IMR-90 (cell line): ENCODE data around the gene LILRB2. TPM values are rescaled to one million over a fixed set of nuclear protein-coding genes. Genes with fewer than 3 reads are reported as not detected.
A peak's percentile ranks its signal among the peaks of the same experiment; 100 is the strongest.

Experiments
- ATAC-seq: fragments of 200-7000 bp; cut with Tn5 transposase; 2 replicates; pipeline ENCODE4 v1.9.1; 2020; ENCODE audit warnings: low read depth, mild to moderate bottlenecking, moderate library complexity
- BruUV-seq: library from RNA; stranded (reverse); fragments of 400-500 nt; replicated peaks from 2 replicates; lab custom pipeline; 2021; lab: Mats Ljungman, UMichigan
- CTCF ChIA-PET: fragments of 300-600 bp; formaldehyde crosslinking; extraction: SDS; loops from one replicate; lab custom pipeline; 2021; ENCODE audit warnings: antibody characterized with exemption; lab: Yijun Ruan, JAX
- POLR2A ChIA-PET: fragments of 300-600 bp; sonication (Branson Sonifier 250); formaldehyde crosslinking; loops from one replicate; lab custom pipeline; 2022; ENCODE audit warnings: antibody characterized with exemption; ENCODE audit not compliant: unreplicated experiment; lab: Charles Lee
- DNase-seq: peaks from one replicate; pipeline ENCODE4 v3.0.0; 2013
- H2AFZ ChIP-seq: replicated peaks from 2 replicates; pipeline ENCODE3; 2013; ENCODE audit warnings: low read length, mild to moderate bottlenecking; ENCODE audit not compliant: poor library complexity
- H2AK5ac ChIP-seq: 2 replicates; pipeline ENCODE4 v1.6.1; 2013; ENCODE audit warnings: low read depth, low read length, inconsistent platforms
- H2AK9ac ChIP-seq: replicated peaks from 2 replicates; pipeline ENCODE3; 2013; ENCODE audit warnings: mild to moderate bottlenecking, low read depth, low read length, moderate library complexity; ENCODE audit not compliant: poor library complexity
- H2BK120ac ChIP-seq: 2 replicates; pipeline ENCODE4 v1.6.1; 2013; ENCODE audit warnings: low read depth, low read length, inconsistent platforms
- H2BK15ac ChIP-seq: 3 replicates; pipeline ENCODE4 v1.6.1; 2013; ENCODE audit warnings: low read depth, low read length, inconsistent platforms
- H2BK20ac ChIP-seq: 2 replicates; pipeline ENCODE4 v1.6.1; 2013; ENCODE audit warnings: low read depth, mild to moderate bottlenecking, inconsistent platforms, low read length, moderate library complexity
- H2BK5ac ChIP-seq: 2 replicates; pipeline ENCODE4 v1.6.1; 2013; ENCODE audit warnings: mild to moderate bottlenecking, low read depth, low read length, inconsistent platforms; ENCODE audit not compliant: poor library complexity, severe bottlenecking
- H3K14ac ChIP-seq: replicated peaks from 2 replicates; pipeline ENCODE4 v1.6.1; 2013; ENCODE audit warnings: low read depth, low read length, inconsistent platforms
- H3K18ac ChIP-seq: 2 replicates; pipeline ENCODE4 v1.6.1; 2013; ENCODE audit warnings: low read depth, low read length, control low read depth
- H3K23ac ChIP-seq: 2 replicates; pipeline ENCODE4 v1.6.1; 2013; ENCODE audit warnings: low read depth, low read length, inconsistent platforms
- H3K27ac ChIP-seq: 2 replicates; pipeline ENCODE4 v1.5.1; 2013; ENCODE audit warnings: mild to moderate bottlenecking, control low read depth, low read length; ENCODE audit not compliant: insufficient read depth
- H3K27me3 ChIP-seq: 2 replicates; pipeline ENCODE4 v1.6.1; 2013; ENCODE audit warnings: low read length; ENCODE audit not compliant: control insufficient read depth, insufficient read depth
- H3K36me3 ChIP-seq: 2 replicates; pipeline ENCODE4 v1.6.1; 2013; ENCODE audit warnings: low read length, mixed read lengths; ENCODE audit not compliant: control insufficient read depth, insufficient read depth
- H3K4ac ChIP-seq: 2 replicates; pipeline ENCODE4 v1.6.1; 2013; ENCODE audit warnings: low read depth, low read length, inconsistent platforms
- H3K4me1 ChIP-seq: 2 replicates; pipeline ENCODE4 v1.6.1; 2013; ENCODE audit warnings: low read length, mixed read lengths; ENCODE audit not compliant: control insufficient read depth, insufficient read depth
- H3K4me2 ChIP-seq: 2 replicates; pipeline ENCODE4 v1.6.1; 2013; ENCODE audit warnings: low read depth, mild to moderate bottlenecking, control low read depth, low read length, moderate library complexity
- H3K4me3 ChIP-seq: 2 replicates; pipeline ENCODE4 v1.5.1; 2013; ENCODE audit warnings: low read depth, mild to moderate bottlenecking, control low read depth, low read length, moderate library complexity; ENCODE audit not compliant: insufficient read depth
- H3K56ac ChIP-seq: 2 replicates; pipeline ENCODE4 v1.6.1; 2013; ENCODE audit warnings: low read length, inconsistent platforms; ENCODE audit not compliant: insufficient read depth; ENCODE audit errors: extremely low read depth
- H3K79me1 ChIP-seq, 2 experiments: 2 replicates each; pipeline ENCODE4 v1.6.1; 2013; ENCODE audit warnings: low read length in 2 of 2, inconsistent platforms in 1 of 2, low read depth in 1 of 2
- H3K9ac ChIP-seq: 2 replicates; pipeline ENCODE4 v1.6.1; 2013; ENCODE audit warnings: low read depth, low read length, control low read depth
- H3K9me1 ChIP-seq: 2 replicates; pipeline ENCODE4 v1.6.1; 2013; ENCODE audit warnings: low read length, inconsistent platforms; ENCODE audit not compliant: insufficient read depth
- H3K9me3 ChIP-seq: 2 replicates; pipeline ENCODE4 v1.6.1; 2013; ENCODE audit warnings: low read length; ENCODE audit not compliant: control insufficient read depth, insufficient read depth
- H4K20me1 ChIP-seq: 2 replicates; pipeline ENCODE4 v1.6.1; 2013; ENCODE audit warnings: low read length, inconsistent platforms; ENCODE audit not compliant: insufficient read depth
- H4K5ac ChIP-seq: 2 replicates; pipeline ENCODE4 v1.6.1; 2013; ENCODE audit warnings: mild to moderate bottlenecking, low read depth, low read length, control low read depth
- H4K8ac ChIP-seq, 2 experiments: 2 replicates each; pipeline ENCODE4 v1.6.1; 2013; ENCODE audit warnings: low read depth in 2 of 2, low read length in 2 of 2, control low read depth in 1 of 2, inconsistent platforms in 1 of 2
- H4K91ac ChIP-seq: 2 replicates; pipeline ENCODE4 v1.6.1; 2013; ENCODE audit warnings: low read depth, low read length, inconsistent platforms; ENCODE audit not compliant: insufficient read depth
- CHD1 ChIP-seq: IDR thresholded peaks from 2 replicates; pipeline ENCODE4 v1.6.1; 2012; ENCODE audit warnings: low read depth, low read length, improper control_type of control experiment
- CTCF ChIP-seq: conservative IDR thresholded peaks from 2 replicates; pipeline ENCODE4 v1.5.1; 2012; ENCODE audit warnings: mild to moderate bottlenecking, low read depth, low read length, improper control_type of control experiment
- NFE2L2 ChIP-seq: fragments of 150-350 bp; IDR thresholded peaks from 2 replicates; pipeline ENCODE4 v1.6.1; 2016; ENCODE audit warnings: low read depth, mild to moderate bottlenecking, low read length
- WGBS, 2 experiments: methylation state at CpG; one replicate each; pipeline versions ENCODE4 v1.1.5 to v1.1.7; 2013; ENCODE audit warnings: missing lambda C conversion rate in 2 of 2; ENCODE audit not compliant: insufficient read length in 1 of 2; ENCODE audit errors: extremely low coverage in 2 of 2; 5-methylcytosine and 5-hydroxymethylcytosine counted together
- dilution Hi-C: fragments of 300-500 bp; cut with HindIII; formaldehyde crosslinking; loops from one replicate; pipeline ENCODE4 v1.14.3; 2018; ENCODE audit warnings: low sequenced_read_pairs; ENCODE audit not compliant: unreplicated experiment
- in situ Hi-C: fragments of 300-500 bp; cut with MboI; formaldehyde crosslinking; loops from 3 replicates; pipeline ENCODE4 v1.14.3; 2019; ENCODE audit warnings: low sequenced_read_pairs, inconsistent platforms, mixed read lengths
- intact Hi-C: fragments of 100-400 bp; cut with micrococcal nuclease; formaldehyde crosslinking; loops from 2 replicates; pipeline ENCODE4 v1.10.0; 2022
- polyA plus RNA-seq, 3 experiments: library from polyadenylated mRNA; depleted of rRNA; stranded (reverse); fragments of >200 nt; gene quantifications; 2 replicates each; pipeline ENCODE4 v1.2.3, GENCODE V29; 2012; ENCODE audit warnings: low replicate concordance in 1 of 3
- total RNA-seq: library from RNA; depleted of rRNA; stranded (reverse); fragments of >200 nt; gene quantifications from 2 replicates; pipeline ENCODE4 v1.2.3, GENCODE V29; 2012

The LILRB2 gene
- total and polyA plus RNA-seq, 2 of the 4 experiments (the other 2 are of a cell fraction): not detected

- dilution Hi-C loops (no loop called here), in situ Hi-C loops (no loop called here), intact Hi-C loops (loop anchor here (1.0 kb wide), 1 partner anchor 66 kb away; no protein-coding TSS in a partner anchor)
- Histone ChIP-seq H3K27ac (no peak overlapping the region), H2AFZ (no peak overlapping the region), H2BK20ac (no peak overlapping the region), H2BK15ac (no peak overlapping the region), H3K56ac (no peak overlapping the region), H3K9ac (no peak overlapping the region), H4K91ac (no peak overlapping the region), H3K4ac (no peak overlapping the region), H4K20me1 (no peaks in the 10 kb centered on the region; the same call in 1 of the 2 replicates), H3K9me1 (no peaks in the 10 kb centered on the region), H3K9me3 (peaks cover under 1% of the 10 kb centered on the region; the same call in 1 of the 2 replicates), H3K4me3 (no peak overlapping the region), H2AK5ac (no peak overlapping the region), H3K79me1 (no peaks in the 10 kb centered on the region), H3K4me2 (no peak overlapping the region), H3K27me3 (no peaks in the 10 kb centered on the region), H3K18ac (no peak overlapping the region), H4K5ac (no peak overlapping the region), H3K4me1 (no peaks in the 10 kb centered on the region), H2BK120ac (no peak overlapping the region), H4K8ac (no peak overlapping the region), H2AK9ac (no peak overlapping the region), H3K14ac (no peak overlapping the region), H3K36me3 (no peaks in the 10 kb centered on the region), H2BK5ac (no peak overlapping the region), H3K23ac (no peak overlapping the region)
- TF ChIP-seq CHD1: no peak
- no peak for TF ChIP-seq NFE2L2
- peak; percentile 48 for TF ChIP-seq CTCF
- no TSS peak for BruUV-seq
- 0% methylated on average over 2 of the region's 4 CpGs; no CpG with 5 or more reads in 1 of the 2 experiments for WGBS, 2 experiments
- DNase-seq (peak; percentile 8), ATAC-seq (peak; percentile 62)
- ChIA-PET POLR2A (no interaction called here), CTCF (no interaction called here)
Measured at GRCh38 chr19:54325194-54325621, 44.3 kb upstream of the LILRB2 start.
